ENCODE data around the gene PRKAG1. TPM values are rescaled to one million over a fixed set of nuclear protein-coding genes. Genes with fewer than 3 reads are reported as not detected.

Gene PRKAG1
- total and polyA plus RNA-seq, 10 of the 15 experiments (the other 5 are each of a cell fraction or from before 2014, with no cell fraction given): 44.5 to 91.6 (median 60.9) TPM

DNA sequence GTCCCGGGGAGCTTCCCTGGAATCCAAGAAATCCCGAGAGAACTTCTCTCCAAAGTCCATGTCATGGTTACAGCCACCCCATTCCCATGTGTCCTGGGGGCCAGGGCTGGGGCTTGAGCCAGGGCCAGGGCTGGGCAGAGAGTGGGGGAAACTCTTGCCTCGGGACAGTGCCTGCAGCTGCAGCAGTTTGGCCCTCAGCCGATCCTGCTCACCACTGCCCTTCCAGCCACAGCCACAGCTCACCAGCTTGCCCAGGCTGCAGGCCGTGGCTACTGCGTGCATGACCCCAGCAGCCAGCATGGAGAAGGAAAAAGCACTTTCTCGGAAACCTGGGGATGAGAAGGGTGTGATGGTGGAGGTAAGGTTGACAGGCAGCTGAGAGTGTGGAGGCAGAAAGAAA, 50.6 kb downstream of the PRKAG1 start:
- H2AFZ ChIP-seq (ENCODE audit: control insufficient read depth, low read depth, low read length): no peak overlapping the region
- peaks cover 47% of the 10 kb centered on the region for H3K4me1 ChIP-seq (ENCODE audit: control insufficient read depth, insufficient read depth, low read length)
- POLR2A ChIA-PET: interaction anchor here (0.9 to 7.4 kb wide), 6 partner anchors 10 to 43 kb away, joined by 3 to 86 read pairs (median 4); partner anchors contain the start of genes ARF3, FKBP11 and WNT1
- in situ Hi-C loops (cut with MboI) (no loop called here), intact Hi-C loops (cut with micrococcal nuclease; ENCODE audit: unreplicated experiment) (no loop called here)
- H3K4me2 ChIP-seq (ENCODE audit: control insufficient read depth, insufficient read depth): no peak overlapping the region
- H3K36me3 ChIP-seq (ENCODE audit: control insufficient read depth in 2 of 2, insufficient read depth in 2 of 2, low read length in 1 of 2): no peaks in the 10 kb centered on the region
- no peak overlapping the region for H3K27ac ChIP-seq (ENCODE audit: control insufficient read depth, insufficient read depth)
- BruUV-seq (replicated peaks): no TSS peak
- H3K9ac ChIP-seq (ENCODE audit: control insufficient read depth, insufficient read depth, low read length): no peak overlapping the region
- RAD21 ChIA-PET (ENCODE audit: unreplicated experiment): interaction anchor here (0.7 to 4.3 kb wide), 7 partner anchors 10 to 115 kb away, joined by 3 to 35 read pairs (median 6); partner anchors contain the start of genes ARF3, DDX23 and WNT1
- no peaks in the 10 kb centered on the region for H3K9me3 ChIP-seq (replicated peaks; ENCODE audit: control insufficient read depth, insufficient read depth, low read length)
- no peak overlapping the region for H3K4me3 ChIP-seq
- peaks cover 12 to 20% of the 10 kb centered on the region in 2 experiments for H3K27me3 ChIP-seq (replicated peaks in 1 of 2; ENCODE audit: control insufficient read depth in 2 of 2, insufficient read depth in 2 of 2, low read length in 1 of 2)
- no peak for ATAC-seq
- WGBS (ENCODE audit: insufficient coverage, insufficient replicate concordance, low lambda C conversion rate, missing lambda C conversion rate): 69% methylated on average over 7 of the region's 7 CpGs
- SMC1A ChIA-PET (ENCODE audit: uncharacterized antibody, unreplicated experiment): interaction anchor here (0.6 to 3.8 kb wide), 11 partner anchors 8 to 190 kb away, joined by 3 to 18 read pairs (median 4); partner anchors contain the start of genes ARF3, FKBP11, RND1 and WNT1
- CTCF ChIA-PET: interaction anchor here (0.5 to 7.1 kb wide), 14 partner anchors 10 to 246 kb away, joined by 3 to 65 read pairs (median 4); partner anchors contain the start of genes ARF3, FKBP11 and WNT1
- DNase-seq (ENCODE audit: low read depth, low spot score): no peak
- FAIRE-seq: no peak
- H4K20me1 ChIP-seq (ENCODE audit: control insufficient read depth, insufficient read depth): no peaks in the 10 kb centered on the region
- TF ChIP-seq, protein P1, sequence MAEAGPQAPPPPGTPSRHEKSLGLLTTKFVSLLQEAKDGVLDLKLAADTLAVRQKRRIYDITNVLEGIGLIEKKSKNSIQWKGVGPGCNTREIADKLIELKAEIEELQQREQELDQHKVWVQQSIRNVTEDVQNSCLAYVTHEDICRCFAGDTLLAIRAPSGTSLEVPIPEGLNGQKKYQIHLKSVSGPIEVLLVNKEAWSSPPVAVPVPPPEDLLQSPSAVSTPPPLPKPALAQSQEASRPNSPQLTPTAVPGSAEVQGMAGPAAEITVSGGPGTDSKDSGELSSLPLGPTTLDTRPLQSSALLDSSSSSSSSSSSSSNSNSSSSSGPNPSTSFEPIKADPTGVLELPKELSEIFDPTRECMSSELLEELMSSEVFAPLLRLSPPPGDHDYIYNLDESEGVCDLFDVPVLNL (IDR thresholded peaks at IDR 0.05; ENCODE audit: low read depth, low read length): no peak
- TF ChIP-seq SREBF1 (IDR thresholded peaks at IDR 0.05; ENCODE audit: low read length) (no peak), TCF3 (IDR thresholded peaks at IDR 0.05; ENCODE audit: borderline replicate concordance, insufficient read depth, low read depth, low read length) (no peak), NR2F1 (conservative IDR thresholded peaks at IDR 0.05) (no peak), TARDBP (IDR thresholded peaks at IDR 0.05; ENCODE audit: borderline replicate concordance) (no peak), SRF (IDR thresholded peaks at IDR 0.05; ENCODE audit: low read depth in 2 of 2, low read length in 2 of 2) (no peak), MTA2 (IDR thresholded peaks at IDR 0.05; ENCODE audit: low read depth) (no peak), NFIC (IDR thresholded peaks at IDR 0.05; ENCODE audit: low read depth, low read length) (no peak), POLR2AphosphoS2 (IDR thresholded peaks at IDR 0.05; ENCODE audit: low read depth, low read length) (no peak), CBX5 (IDR thresholded peaks at IDR 0.05; ENCODE audit: low read depth) (no peak), EGR1 (IDR thresholded peaks at IDR 0.05; ENCODE audit: borderline replicate concordance in 1 of 2, low read depth in 2 of 2, low read length in 2 of 2) (no peak), ASH2L (IDR thresholded peaks at IDR 0.05; ENCODE audit: borderline replicate concordance, low read depth) (no peak), STAT3 (IDR thresholded peaks at IDR 0.05; ENCODE audit: low read depth, low read length) (no peak), EP300 (IDR thresholded peaks at IDR 0.05; ENCODE audit: borderline replicate concordance in 1 of 2, control insufficient read depth in 1 of 2, low read depth in 2 of 2, low read length in 2 of 2) (no peak), YBX1 (IDR thresholded peaks at IDR 0.05) (no peak)
- TF ChIP-seq, protein P2, sequence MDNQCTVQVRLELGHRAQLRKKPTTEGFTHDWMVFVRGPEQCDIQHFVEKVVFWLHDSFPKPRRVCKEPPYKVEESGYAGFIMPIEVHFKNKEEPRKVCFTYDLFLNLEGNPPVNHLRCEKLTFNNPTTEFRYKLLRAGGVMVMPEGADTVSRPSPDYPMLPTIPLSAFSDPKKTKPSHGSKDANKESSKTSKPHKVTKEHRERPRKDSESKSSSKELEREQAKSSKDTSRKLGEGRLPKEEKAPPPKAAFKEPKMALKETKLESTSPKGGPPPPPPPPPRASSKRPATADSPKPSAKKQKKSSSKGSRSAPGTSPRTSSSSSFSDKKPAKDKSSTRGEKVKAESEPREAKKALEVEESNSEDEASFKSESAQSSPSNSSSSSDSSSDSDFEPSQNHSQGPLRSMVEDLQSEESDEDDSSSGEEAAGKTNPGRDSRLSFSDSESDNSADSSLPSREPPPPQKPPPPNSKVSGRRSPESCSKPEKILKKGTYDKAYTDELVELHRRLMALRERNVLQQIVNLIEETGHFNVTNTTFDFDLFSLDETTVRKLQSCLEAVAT (IDR thresholded peaks at IDR 0.05): no peak
- TF ChIP-seq, protein P3, sequence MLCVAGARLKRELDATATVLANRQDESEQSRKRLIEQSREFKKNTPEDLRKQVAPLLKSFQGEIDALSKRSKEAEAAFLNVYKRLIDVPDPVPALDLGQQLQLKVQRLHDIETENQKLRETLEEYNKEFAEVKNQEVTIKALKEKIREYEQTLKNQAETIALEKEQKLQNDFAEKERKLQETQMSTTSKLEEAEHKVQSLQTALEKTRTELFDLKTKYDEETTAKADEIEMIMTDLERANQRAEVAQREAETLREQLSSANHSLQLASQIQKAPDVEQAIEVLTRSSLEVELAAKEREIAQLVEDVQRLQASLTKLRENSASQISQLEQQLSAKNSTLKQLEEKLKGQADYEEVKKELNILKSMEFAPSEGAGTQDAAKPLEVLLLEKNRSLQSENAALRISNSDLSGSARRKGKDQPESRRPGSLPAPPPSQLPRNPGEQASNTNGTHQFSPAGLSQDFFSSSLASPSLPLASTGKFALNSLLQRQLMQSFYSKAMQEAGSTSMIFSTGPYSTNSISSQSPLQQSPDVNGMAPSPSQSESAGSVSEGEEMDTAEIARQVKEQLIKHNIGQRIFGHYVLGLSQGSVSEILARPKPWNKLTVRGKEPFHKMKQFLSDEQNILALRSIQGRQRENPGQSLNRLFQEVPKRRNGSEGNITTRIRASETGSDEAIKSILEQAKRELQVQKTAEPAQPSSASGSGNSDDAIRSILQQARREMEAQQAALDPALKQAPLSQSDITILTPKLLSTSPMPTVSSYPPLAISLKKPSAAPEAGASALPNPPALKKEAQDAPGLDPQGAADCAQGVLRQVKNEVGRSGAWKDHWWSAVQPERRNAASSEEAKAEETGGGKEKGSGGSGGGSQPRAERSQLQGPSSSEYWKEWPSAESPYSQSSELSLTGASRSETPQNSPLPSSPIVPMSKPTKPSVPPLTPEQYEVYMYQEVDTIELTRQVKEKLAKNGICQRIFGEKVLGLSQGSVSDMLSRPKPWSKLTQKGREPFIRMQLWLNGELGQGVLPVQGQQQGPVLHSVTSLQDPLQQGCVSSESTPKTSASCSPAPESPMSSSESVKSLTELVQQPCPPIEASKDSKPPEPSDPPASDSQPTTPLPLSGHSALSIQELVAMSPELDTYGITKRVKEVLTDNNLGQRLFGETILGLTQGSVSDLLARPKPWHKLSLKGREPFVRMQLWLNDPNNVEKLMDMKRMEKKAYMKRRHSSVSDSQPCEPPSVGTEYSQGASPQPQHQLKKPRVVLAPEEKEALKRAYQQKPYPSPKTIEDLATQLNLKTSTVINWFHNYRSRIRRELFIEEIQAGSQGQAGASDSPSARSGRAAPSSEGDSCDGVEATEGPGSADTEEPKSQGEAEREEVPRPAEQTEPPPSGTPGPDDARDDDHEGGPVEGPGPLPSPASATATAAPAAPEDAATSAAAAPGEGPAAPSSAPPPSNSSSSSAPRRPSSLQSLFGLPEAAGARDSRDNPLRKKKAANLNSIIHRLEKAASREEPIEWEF (IDR thresholded peaks at IDR 0.05; ENCODE audit: insufficient replicate concordance, low read depth, low read length): no peak
- no peaks in the 10 kb centered on the region for H3K79me2 ChIP-seq (ENCODE audit: control insufficient read depth, insufficient read depth, low read length)

Measured in GM12878 (cell line).